Mesenchymal stem cell (in vitro differentiated cells and primary cell): ENCODE measurements around the gene RDH16.

ENCODE experiments used
- DNase-seq: peaks from one replicate; pipeline ENCODE4 v3.0.0-alpha.2; 2013
- H2AFZ ChIP-seq: one replicate; pipeline ENCODE4 v1.6.1; 2013; ENCODE audit warnings: low read depth, mild to moderate bottlenecking, control low read depth, inconsistent platforms, low read length, moderate library complexity
- H2AK5ac ChIP-seq: 2 replicates; pipeline ENCODE4 v1.6.1; 2013; ENCODE audit warnings: low read length, moderate library complexity, mild to moderate bottlenecking, inconsistent platforms; ENCODE audit not compliant: severe bottlenecking
- H2BK120ac ChIP-seq: one replicate; pipeline ENCODE4 v1.6.1; 2013; ENCODE audit warnings: low read depth, mild to moderate bottlenecking, inconsistent platforms, low read length, moderate library complexity
- H2BK12ac ChIP-seq, 2 experiments: one replicate each; pipeline ENCODE4 v1.6.1; 2013; ENCODE audit warnings: inconsistent platforms in 2 of 2, low read length in 2 of 2, mild to moderate bottlenecking in 2 of 2, moderate library complexity in 2 of 2, control low read depth in 1 of 2
- H2BK15ac ChIP-seq: one replicate; pipeline ENCODE4 v1.6.1; 2013; ENCODE audit warnings: mild to moderate bottlenecking, low read depth, inconsistent platforms; ENCODE audit not compliant: poor library complexity, severe bottlenecking
- H2BK5ac ChIP-seq: 2 replicates; pipeline ENCODE4 v1.6.1; 2013; ENCODE audit warnings: low read depth, mild to moderate bottlenecking, low read length, control low read depth, inconsistent platforms; ENCODE audit not compliant: poor library complexity, severe bottlenecking
- H3K14ac ChIP-seq, 2 experiments: one replicate each; pipeline ENCODE4 v1.6.1; 2013; ENCODE audit warnings: inconsistent platforms in 2 of 2, low read length in 2 of 2, control low read depth in 1 of 2, mild to moderate bottlenecking in 1 of 2, moderate library complexity in 1 of 2
- H3K18ac ChIP-seq, 2 experiments: one replicate each; pipeline ENCODE4 v1.6.1; 2013; ENCODE audit warnings: inconsistent platforms in 2 of 2, low read length in 2 of 2, control low read depth in 1 of 2, low read depth in 1 of 2, mild to moderate bottlenecking in 1 of 2
- H3K23ac ChIP-seq, 2 experiments: one replicate each; pipeline ENCODE4 v1.6.1; 2013; ENCODE audit warnings: inconsistent platforms in 2 of 2, low read length in 2 of 2, mild to moderate bottlenecking in 2 of 2, moderate library complexity in 2 of 2, control low read depth in 1 of 2
- H3K27ac ChIP-seq: 2 replicates; pipeline ENCODE4 v1.5.1; 2013; ENCODE audit warnings: mild to moderate bottlenecking, moderate library complexity, low read length, control low read depth, inconsistent platforms; ENCODE audit not compliant: poor library complexity, severe bottlenecking
- H3K27me3 ChIP-seq, 2 experiments: 2 replicates each; pipeline versions ENCODE4 v1.6.1 to v1.7.0; 2013; ENCODE audit warnings: low read length in 2 of 2, mild to moderate bottlenecking in 2 of 2, moderate library complexity in 2 of 2, control low read depth in 1 of 2, inconsistent platforms in 1 of 2; ENCODE audit not compliant: control insufficient read depth in 1 of 2, insufficient read depth in 1 of 2
- H3K36me3 ChIP-seq, 2 experiments: 2 replicates each; pipeline versions ENCODE4 v1.6.1 to v1.7.0; 2013; ENCODE audit warnings: low read length in 2 of 2, control low read depth in 1 of 2, inconsistent platforms in 1 of 2, low read depth in 1 of 2, mild to moderate bottlenecking in 1 of 2; ENCODE audit not compliant: insufficient read depth in 2 of 2, control insufficient read depth in 1 of 2
- H3K4ac ChIP-seq, 2 experiments: one replicate each; pipeline ENCODE4 v1.6.1; 2013; ENCODE audit warnings: inconsistent platforms in 2 of 2, low read length in 2 of 2, mild to moderate bottlenecking in 2 of 2, moderate library complexity in 2 of 2, control low read depth in 1 of 2, low read depth in 1 of 2
- H3K4me1 ChIP-seq: 2 replicates; pipeline ENCODE4 v1.6.1; 2013; ENCODE audit warnings: low read depth, low read length, control low read depth; ENCODE audit not compliant: control insufficient read depth, insufficient read depth
- H3K4me2 ChIP-seq: 2 replicates; pipeline ENCODE4 v1.6.1; 2013; ENCODE audit warnings: low read length, mild to moderate bottlenecking, inconsistent platforms; ENCODE audit not compliant: poor library complexity, severe bottlenecking
- H3K4me3 ChIP-seq, 2 experiments: 2 replicates each; pipeline versions ENCODE4 v1.5.1 to v1.7.0; 2013; ENCODE audit warnings: low read length in 2 of 2, mild to moderate bottlenecking in 2 of 2, control low read depth in 1 of 2, low read depth in 1 of 2; ENCODE audit not compliant: insufficient read depth in 1 of 2
- H3K79me1 ChIP-seq: replicated peaks from 2 replicates; pipeline ENCODE4 v1.6.1; 2013; ENCODE audit warnings: mild to moderate bottlenecking, control low read depth, low read length, inconsistent platforms; ENCODE audit not compliant: poor library complexity, severe bottlenecking
- H3K9ac ChIP-seq: 2 replicates; pipeline ENCODE4 v1.7.0; 2013; ENCODE audit warnings: mild to moderate bottlenecking, low read length, moderate library complexity
- H3K9me3 ChIP-seq: 2 replicates; pipeline ENCODE4 v1.7.0; 2013; ENCODE audit warnings: mild to moderate bottlenecking, low read length; ENCODE audit not compliant: control insufficient read depth
- H4K8ac ChIP-seq: one replicate; pipeline ENCODE4 v1.6.1; 2013; ENCODE audit warnings: inconsistent platforms, mild to moderate bottlenecking, low read length, moderate library complexity
- H4K91ac ChIP-seq: one replicate; pipeline ENCODE4 v1.6.1; 2013; ENCODE audit warnings: mild to moderate bottlenecking, low read length, inconsistent platforms
- WGBS: methylation state at CpG from one replicate; pipeline ENCODE4 v1.1.7; 2013; ENCODE audit warnings: mixed read lengths; 5-methylcytosine and 5-hydroxymethylcytosine counted together

Gene RDH16

GRCh38 chr12:56999456-56999855, 42.0 kb upstream of the RDH16 start:
- H3K4me1 ChIP-seq, result peaks cover 7% of the 10 kb centered on the region
- H4K8ac ChIP-seq, result no peak overlapping the region
- no peak overlapping the region for H2BK5ac ChIP-seq
- H3K79me1 ChIP-seq, result peaks cover 61% of the 10 kb centered on the region
- H2BK120ac ChIP-seq, result no peak overlapping the region
- H3K9me3 ChIP-seq, result no peaks in the 10 kb centered on the region
- H2BK15ac ChIP-seq, result no peak overlapping the region
- H2AFZ ChIP-seq, result no peak overlapping the region
- H3K4me3 ChIP-seq, result no peak overlapping the region
- H4K91ac ChIP-seq, result no peak overlapping the region
- H3K23ac ChIP-seq, result no peak overlapping the region
- no peak for DNase-seq
- no peak overlapping the region for H3K14ac ChIP-seq
- H3K4ac ChIP-seq, result no peak overlapping the region
- no peak overlapping the region for H3K4me2 ChIP-seq
- H3K27me3 ChIP-seq, result no peaks in the 10 kb centered on the region
- no peak overlapping the region for H3K27ac ChIP-seq
- WGBS, result 94% methylated on average over 3 of the region's 4 CpGs
- no peak overlapping the region for H2BK12ac ChIP-seq
- H3K9ac ChIP-seq, result peak overlapping the region; percentile 28
- peaks cover 52 to 57% of the 10 kb centered on the region in 2 experiments for H3K36me3 ChIP-seq
- no peak overlapping the region for H3K18ac ChIP-seq
- H2AK5ac ChIP-seq, result no peak overlapping the region

- 100% methylated on average over 4 of the region's 4 CpGs for WGBS
- no peak overlapping the region for H2AFZ ChIP-seq
Observed at GRCh38 chr12:56998981-56999380, 41.6 kb upstream of the RDH16 start.

GRCh38 chr12:56998316-56998715, 40.9 kb upstream of the RDH16 start:
- Histone ChIP-seq H3K4ac (no peak overlapping the region), H3K27ac (no peak overlapping the region), H2BK12ac (no peak overlapping the region), H3K9ac (peak overlapping the region; percentile 28), H3K4me1 (peaks cover 7% of the 10 kb centered on the region), H4K8ac (no peak overlapping the region), H2BK15ac (no peak overlapping the region), H2AFZ (no peak overlapping the region), H2AK5ac (no peak overlapping the region), H2BK5ac (no peak overlapping the region), H3K18ac (no peak overlapping the region), H3K4me3 (no peak overlapping the region), H2BK120ac (no peak overlapping the region), H3K4me2 (no peak overlapping the region), H3K23ac (no peak overlapping the region), H4K91ac (no peak overlapping the region), H3K9me3 (no peaks in the 10 kb centered on the region), H3K36me3 (peaks cover 41 to 45% of the 10 kb centered on the region in 2 experiments), H3K27me3 (peaks cover 0 to under 1% of the 10 kb centered on the region in 2 experiments), H3K14ac (no peak overlapping the region), H3K79me1 (peaks cover 50% of the 10 kb centered on the region)
- DNase-seq, result no peak
- WGBS, result 93% methylated on average over 6 of the region's 6 CpGs

More at GRCh38 chr12:56998981-56999380, 41.6 kb upstream of the RDH16 start:
- Histone ChIP-seq H3K4ac (no peak overlapping the region), H3K27ac (no peak overlapping the region), H3K4me3 (no peak overlapping the region), H3K36me3 (peaks cover 48 to 52% of the 10 kb centered on the region in 2 experiments), H3K79me1 (peaks cover 56% of the 10 kb centered on the region), H2BK12ac (no peak overlapping the region), H2BK5ac (no peak overlapping the region), H3K9me3 (no peaks in the 10 kb centered on the region), H3K9ac (peak overlapping the region; percentile 28), H3K18ac (no peak overlapping the region), H4K91ac (no peak overlapping the region), H2AK5ac (no peak overlapping the region), H2BK120ac (no peak overlapping the region), H3K14ac (no peak overlapping the region), H3K23ac (no peak overlapping the region), H3K27me3 (no peaks in the 10 kb centered on the region), H4K8ac (no peak overlapping the region), H2BK15ac (no peak overlapping the region), H3K4me1 (peaks cover 7% of the 10 kb centered on the region), H3K4me2 (no peak overlapping the region)
- no peak for DNase-seq

GRCh38 chr12:56996793-56997545, 39.6 kb upstream of the RDH16 start:
- Histone ChIP-seq H3K9ac (no peak overlapping the region), H3K36me3 (peaks cover 29 to 32% of the 10 kb centered on the region in 2 experiments), H4K91ac (no peak overlapping the region), H3K4me2 (no peak overlapping the region), H3K4ac (no peak overlapping the region), H3K4me1 (peaks cover 7% of the 10 kb centered on the region), H2BK120ac (no peak overlapping the region), H3K27me3 (peaks cover 0 to 4% of the 10 kb centered on the region in 2 experiments), H3K14ac (no peak overlapping the region), H2AK5ac (no peak overlapping the region), H2BK15ac (no peak overlapping the region), H3K4me3 (no peak overlapping the region), H3K18ac (no peak overlapping the region), H4K8ac (no peak overlapping the region), H2BK12ac (no peak overlapping the region), H3K27ac (no peak overlapping the region), H3K23ac (no peak overlapping the region), H2AFZ (no peak overlapping the region), H2BK5ac (no peak overlapping the region), H3K9me3 (no peaks in the 10 kb centered on the region), H3K79me1 (peaks cover 36% of the 10 kb centered on the region)
- 76% methylated on average over 12 of the region's 12 CpGs for WGBS
- no peak for DNase-seq
